Chondrocyte (in vitro differentiated cells): ENCODE measurements around the gene EVI5. TPM values are rescaled to one million over a fixed set of nuclear protein-coding genes. Genes with fewer than 3 reads are reported as not detected.

Source experiments
- DNase-seq: peaks from one replicate; pipeline ENCODE4 v3.0.0; 2021; ENCODE audit warnings: mixed read lengths, low spot score
- H3K27ac Mint-ChIP-seq: one replicate; pipeline ENCODE4 v1.8.0; 2021; ENCODE audit warnings: mild to moderate bottlenecking, moderate library complexity, mixed read lengths; ENCODE audit not compliant: unreplicated experiment
- H3K27me3 Mint-ChIP-seq: 2 replicates; pipeline ENCODE4 v1.8.0; 2021; ENCODE audit warnings: low read depth, mixed read lengths
- H3K36me3 Mint-ChIP-seq: 2 replicates; pipeline ENCODE4 v1.8.0; 2021; ENCODE audit warnings: low read depth, mixed read lengths
- H3K4me1 Mint-ChIP-seq: 2 replicates; pipeline ENCODE4 v1.8.0; 2021; ENCODE audit warnings: low read depth, mild to moderate bottlenecking, mixed read lengths
- H3K4me3 Mint-ChIP-seq: one replicate; pipeline ENCODE4 v1.8.0; 2021; ENCODE audit warnings: mild to moderate bottlenecking, moderate library complexity, mixed read lengths; ENCODE audit not compliant: unreplicated experiment
- H3K9me3 Mint-ChIP-seq: 2 replicates; pipeline ENCODE4 v1.8.0; 2021; ENCODE audit warnings: low read depth, mixed read lengths
- CTCF ChIP-seq: fragments of 200-600 bp; sonication (generic); IDR thresholded peaks from 2 replicates; pipeline ENCODE4 v1.5.0; 2021; ENCODE audit warnings: antibody characterized with exemption, mild to moderate bottlenecking, moderate library complexity
- total RNA-seq: library from RNA; stranded (reverse); gene quantifications from 3 replicates; pipeline ENCODE4 v1.2.1, GENCODE V29; 2021

The EVI5 gene
- total RNA-seq, 1 donor from 2014 or later: 66.8 TPM

- Mint-ChIP-seq H3K9me3 (no peaks in the 10 kb centered on the region), H3K4me3 (peak overlapping the region; percentile 63), H3K27ac (peak overlapping the region; percentile 22), H3K36me3 (peaks cover 5% of the 10 kb centered on the region), H3K27me3 (peaks cover 71% of the 10 kb centered on the region), H3K4me1 (peaks cover 46% of the 10 kb centered on the region)
- no peak for DNase-seq
- no peak for TF ChIP-seq CTCF
Observed at GRCh38 chr1:92484472-92485380, 300.2 kb downstream of the EVI5 start.

GRCh38 chr1:92483610-92484471 lies 301.1 kb downstream of the EVI5 start:
- no peak for DNase-seq

GRCh38 chr1:92482665-92483609 lies 302.0 kb downstream of the EVI5 start:
- H3K9me3 Mint-ChIP-seq: no peaks in the 10 kb centered on the region
- H3K4me1 Mint-ChIP-seq: peaks cover 46% of the 10 kb centered on the region
- H3K4me3 Mint-ChIP-seq: peak overlapping the region; percentile 57
- peak; percentile 68 for DNase-seq
- H3K27ac Mint-ChIP-seq: no peak overlapping the region
- H3K27me3 Mint-ChIP-seq: peaks cover 72% of the 10 kb centered on the region
- TF ChIP-seq CTCF: no peak
- peaks cover 6% of the 10 kb centered on the region for H3K36me3 Mint-ChIP-seq

More at GRCh38 chr1:92483610-92484471, 301.1 kb downstream of the EVI5 start:
- peaks cover 46% of the 10 kb centered on the region for H3K4me1 Mint-ChIP-seq
- no peaks in the 10 kb centered on the region for H3K9me3 Mint-ChIP-seq
- peaks cover 71% of the 10 kb centered on the region for H3K27me3 Mint-ChIP-seq
- H3K4me3 Mint-ChIP-seq: peak overlapping the region; percentile 48
- no peak for TF ChIP-seq CTCF
- peaks cover 5% of the 10 kb centered on the region for H3K36me3 Mint-ChIP-seq
- H3K27ac Mint-ChIP-seq: no peak overlapping the region

DNA sequence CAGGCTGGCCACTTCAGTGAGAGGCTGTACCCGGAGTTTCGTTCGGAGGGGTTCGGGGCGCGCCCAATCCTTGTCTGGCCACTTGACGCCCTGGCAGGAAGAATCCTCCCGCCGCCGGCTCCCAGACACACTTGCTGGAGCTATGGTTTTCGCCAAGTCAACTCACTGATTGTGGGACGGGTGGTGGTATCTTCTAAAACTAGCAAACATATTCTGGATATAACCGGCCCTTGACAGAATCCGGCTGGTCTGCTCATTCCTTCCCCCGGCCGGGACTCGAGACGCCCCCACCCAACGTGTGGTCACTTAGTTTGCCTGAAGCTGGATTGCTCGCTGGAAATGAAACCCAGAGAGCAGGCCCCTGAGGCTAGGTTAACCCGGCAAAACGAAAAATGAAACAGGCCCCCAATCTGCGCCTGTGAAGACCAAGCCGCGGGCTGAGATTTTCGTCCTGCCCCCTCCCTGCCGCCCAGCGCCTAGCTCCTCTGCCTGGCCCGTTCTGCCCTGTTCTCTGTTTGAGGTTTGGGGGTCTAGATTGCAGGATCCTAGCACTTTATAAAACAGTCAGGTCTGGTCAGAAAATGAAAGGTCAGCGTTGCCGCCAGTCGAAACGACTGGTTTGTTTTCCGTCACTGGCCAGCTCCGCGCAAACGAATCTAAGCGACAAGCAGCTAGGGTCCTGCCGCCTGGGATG lies 302.8 kb downstream of the EVI5 start:
- H3K4me3 Mint-ChIP-seq: peak overlapping the region; percentile 57
- no peaks in the 10 kb centered on the region for H3K9me3 Mint-ChIP-seq
- H3K27me3 Mint-ChIP-seq: peaks cover 74% of the 10 kb centered on the region

More for the DNA sequence above, 302.8 kb downstream of the EVI5 start:
- H3K4me1 Mint-ChIP-seq: peaks cover 46% of the 10 kb centered on the region
- peak; percentile 12 for TF ChIP-seq CTCF
- no peak overlapping the region for H3K27ac Mint-ChIP-seq
- H3K36me3 Mint-ChIP-seq: peaks cover 6% of the 10 kb centered on the region
- DNase-seq: no peak
